Nucleus accumbens (tissue), 56 donors: Measurements from ENCODE around the gene DPP10.

ENCODE experiments used
- DNase-seq, 56 donors: peaks; one replicate each; lab custom pipeline; 2025; lab: John Stamatoyannopoulos, UW

Gene DPP10

DNA sequence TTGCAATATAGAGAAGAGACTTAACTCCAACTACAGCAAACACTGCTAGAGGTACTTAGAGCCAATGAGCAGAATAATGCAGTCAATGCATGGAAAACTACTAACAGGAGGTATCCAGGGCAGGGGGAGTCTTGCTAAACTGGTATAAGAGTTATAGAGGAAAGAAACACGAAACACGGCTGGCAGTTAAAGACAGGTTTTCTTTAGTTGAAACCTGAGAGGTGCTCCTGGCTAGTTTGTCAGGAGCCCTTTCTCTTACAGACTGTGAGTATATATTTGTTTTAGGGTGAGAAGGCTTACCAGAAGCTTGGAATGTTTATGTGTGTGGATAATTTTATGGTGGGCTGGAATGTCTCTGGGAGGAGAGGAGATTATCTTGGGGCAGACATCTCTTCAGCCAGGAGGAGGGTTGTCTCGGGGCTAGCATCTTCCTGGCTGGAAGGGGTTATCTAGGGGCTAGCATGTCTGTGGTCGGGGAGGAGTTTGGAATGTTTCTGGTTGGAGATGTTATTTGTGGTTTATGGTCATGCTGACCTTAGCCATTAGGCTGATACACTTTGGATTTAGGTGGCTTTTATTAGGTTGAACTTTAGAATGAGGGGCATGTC lies 1048.8 kb downstream of the DPP10 start:
- no peak for DNase-seq

DNA sequence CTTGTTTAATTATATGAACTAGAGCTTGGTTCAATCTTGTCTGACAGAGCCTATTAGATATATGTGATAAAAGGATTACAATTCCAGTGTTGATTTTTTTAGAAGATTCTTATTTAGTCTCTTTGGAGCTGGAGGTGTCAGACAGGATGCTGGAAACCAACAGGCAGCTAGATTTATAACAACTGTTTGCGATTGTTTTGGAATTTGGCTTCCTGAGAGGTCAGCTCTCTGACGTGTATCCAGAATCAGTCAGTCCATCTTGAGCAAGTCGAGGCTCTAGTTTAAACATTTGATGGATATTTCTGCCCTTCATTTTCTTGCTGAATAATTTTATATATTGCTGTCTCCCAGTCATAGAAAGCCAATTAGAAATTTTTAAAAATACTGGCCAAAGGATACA lies 1062.9 kb downstream of the DPP10 start:
- DNase-seq = no peak

DNA sequence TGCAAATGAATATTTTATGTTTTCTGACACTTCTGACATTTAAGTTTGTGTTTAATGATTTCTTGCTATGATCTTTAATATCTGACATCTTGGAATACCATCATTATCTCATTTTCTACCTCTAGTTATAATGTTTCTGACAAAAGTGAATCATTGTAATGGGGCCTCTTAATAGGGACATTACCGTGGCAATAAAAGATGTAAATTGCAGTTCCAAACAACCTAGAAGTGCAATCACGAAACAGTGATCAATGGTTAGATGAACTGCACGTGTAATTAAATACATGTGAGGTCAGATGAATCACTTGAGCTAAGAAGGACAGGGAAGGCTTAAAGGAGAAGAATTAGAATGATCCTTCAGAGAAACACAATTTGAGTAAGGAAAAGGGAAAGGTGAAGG lies 1078.3 kb downstream of the DPP10 start:
- DNase-seq = no peak

GRCh38 chr2:115524452-115524851 lies 1082.0 kb downstream of the DPP10 start:
- DNase-seq = no peak

- DNase-seq = no peak
These were observed 1087.2 kb downstream of the DPP10 start for GRCh38 chr2:115529627-115530026.

- no peak for DNase-seq
These were observed 1090.6 kb downstream of the DPP10 start for GRCh38 chr2:115533081-115533480.

DNA sequence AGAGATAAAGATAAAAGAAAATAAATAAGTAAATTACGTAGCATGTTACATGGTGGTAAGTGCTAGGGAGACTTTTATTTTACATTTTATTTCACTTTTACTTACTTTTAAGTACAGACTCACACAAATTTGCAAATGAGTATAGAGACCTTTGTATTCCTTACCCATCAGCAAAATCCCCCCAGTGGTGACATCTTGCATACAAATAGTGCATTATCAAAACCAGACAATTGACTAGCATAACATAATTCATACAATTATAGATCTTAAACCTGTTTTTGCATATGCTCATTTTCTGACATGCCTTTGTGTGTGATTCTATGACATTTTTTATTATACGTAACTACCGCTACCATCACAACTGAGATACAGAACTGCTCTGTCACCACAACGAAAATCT lies 1099.4 kb downstream of the DPP10 start:
- no peak for DNase-seq

DNA sequence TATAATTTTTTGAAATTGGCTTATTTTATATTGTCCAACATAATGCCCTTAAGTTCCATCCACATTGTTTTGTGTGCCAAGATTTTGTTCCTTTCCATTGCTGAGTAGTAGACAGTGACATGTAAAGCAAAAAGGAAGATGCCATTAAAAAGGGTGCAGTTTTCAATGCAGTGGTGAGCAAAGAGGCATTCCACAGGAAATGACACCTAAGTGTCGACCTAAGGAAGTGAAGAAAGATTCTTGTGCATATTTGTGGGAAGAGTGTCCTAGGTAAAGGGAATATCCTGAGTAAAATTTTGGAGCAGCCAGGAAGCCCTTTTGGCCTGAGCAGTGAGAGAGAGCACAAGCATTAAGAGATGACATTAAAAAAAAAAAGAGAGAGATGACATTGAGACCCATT lies 1099.9 kb downstream of the DPP10 start:
- no peak for DNase-seq

GRCh38 chr2:115543024-115543423 lies 1100.6 kb downstream of the DPP10 start:
- DNase-seq = no peak

- no peak for DNase-seq
These were observed 1101.0 kb downstream of the DPP10 start for GRCh38 chr2:115543461-115543860.

GRCh38 chr2:115549611-115550130 lies 1107.2 kb downstream of the DPP10 start:
- DNase-seq = no peak

DNA sequence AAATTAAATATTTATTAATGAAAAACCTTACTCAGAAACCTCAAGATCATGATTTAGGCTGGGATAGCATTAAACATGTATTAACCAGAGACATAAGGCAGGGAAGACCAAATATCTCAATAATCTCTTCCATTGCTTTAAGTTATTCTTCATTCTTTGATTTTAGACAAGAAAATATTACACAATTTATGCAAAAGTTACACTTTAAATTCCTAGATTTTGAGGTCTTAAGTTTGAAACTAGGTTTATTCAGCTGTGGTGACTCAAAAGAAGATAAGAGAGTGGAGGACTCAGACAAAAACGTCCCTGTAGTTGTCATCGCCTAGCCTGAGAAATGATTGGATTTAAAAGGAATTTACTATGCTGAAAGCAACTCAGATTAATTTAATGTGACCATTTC lies 1110.3 kb downstream of the DPP10 start:
- no peak for DNase-seq

GRCh38 chr2:115554153-115554552 lies 1111.7 kb downstream of the DPP10 start:
- no peak for DNase-seq

- no peak for DNase-seq
These were observed 1116.3 kb downstream of the DPP10 start for GRCh38 chr2:115558725-115559124.

DNA sequence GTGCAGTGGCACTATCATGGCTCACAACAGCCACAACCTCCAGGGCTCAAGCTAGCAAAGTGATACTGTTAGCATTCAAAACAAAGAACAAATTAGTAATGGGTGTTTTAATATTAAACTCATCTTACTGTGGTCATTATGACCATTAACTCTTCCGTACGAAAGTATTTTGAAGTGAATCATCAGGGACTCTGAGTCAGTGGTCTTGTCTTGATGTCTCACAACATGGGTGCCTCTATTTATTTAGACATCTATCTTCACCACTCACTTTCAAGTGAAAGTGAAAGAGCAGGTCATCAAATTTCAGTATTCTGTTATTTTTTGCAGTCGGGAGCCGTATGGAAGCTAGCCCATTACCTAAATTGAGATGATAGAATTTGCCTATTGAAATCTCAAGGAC lies 1118.2 kb downstream of the DPP10 start:
- DNase-seq = no peak

DNA sequence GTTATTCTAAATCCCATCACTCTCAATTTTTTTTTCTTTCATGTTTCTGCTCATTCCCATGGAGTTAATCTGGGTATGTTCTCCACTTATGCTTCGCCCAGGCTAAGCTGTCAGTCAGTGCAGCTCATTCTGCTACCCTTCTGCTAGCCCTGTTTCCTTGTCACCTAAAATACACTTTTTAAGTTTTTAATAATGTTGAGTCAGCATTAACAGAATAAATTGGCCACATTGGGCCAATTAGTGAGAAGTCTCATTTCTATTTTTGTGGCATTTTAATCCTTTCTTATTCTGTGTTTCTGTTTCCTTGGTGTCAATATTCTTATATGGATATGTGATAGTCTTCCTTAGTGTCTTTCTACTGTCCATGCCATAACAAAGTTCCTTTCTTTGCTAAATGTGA lies 1126.2 kb downstream of the DPP10 start:
- DNase-seq = no peak

- DNase-seq = no peak
These were observed 1127.1 kb downstream of the DPP10 start for GRCh38 chr2:115569547-115569946.

- DNase-seq = no peak
These were observed 1130.3 kb downstream of the DPP10 start for GRCh38 chr2:115572746-115573145.

GRCh38 chr2:115573756-115574155 lies 1131.3 kb downstream of the DPP10 start:
- DNase-seq = no peak

GRCh38 chr2:115574667-115575066 lies 1132.2 kb downstream of the DPP10 start:
- no peak for DNase-seq

- DNase-seq = no peak
These were observed 1138.3 kb downstream of the DPP10 start for GRCh38 chr2:115580784-115581183.

DNA sequence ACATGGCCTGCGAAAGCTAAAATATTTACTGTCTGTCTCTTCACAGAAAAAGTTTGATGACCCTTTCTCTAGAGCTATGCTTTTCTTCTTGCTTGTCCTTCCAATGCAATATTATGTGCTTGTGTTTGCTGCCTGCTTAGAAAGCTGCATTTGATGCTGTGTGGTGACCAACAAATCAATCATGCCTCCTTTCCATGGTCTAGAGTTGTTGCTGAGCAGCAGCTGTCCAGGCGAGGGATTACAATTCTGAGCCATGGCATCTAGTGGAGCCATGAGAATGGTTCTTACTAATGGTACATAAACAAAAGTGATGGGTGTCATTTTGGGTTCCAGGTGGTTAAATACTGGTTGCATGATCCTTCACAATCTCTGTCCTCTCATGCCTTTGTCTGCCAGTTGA lies 1142.1 kb downstream of the DPP10 start:
- DNase-seq = no peak
